HG03575 (cell line): ENCODE data around the gene AGTRAP.

Experiments
- ATAC-seq: cut with Tn5 transposase; IDR thresholded peaks from one replicate; pipeline ENCODE4 v1.9.1; 2021; ENCODE audit not compliant: unreplicated experiment, insufficient number of reproducible peaks, low FRiP score; ENCODE audit errors: extremely low read depth

The AGTRAP gene

GRCh38 chr1:11751087-11751486, 15.2 kb downstream of the AGTRAP start:
- ATAC-seq = no peak

- no peak for ATAC-seq
Observed at GRCh38 chr1:11752359-11753088, 16.6 kb downstream of the AGTRAP start.

- no peak for ATAC-seq
Observed at GRCh38 chr1:11753555-11754208, 17.7 kb downstream of the AGTRAP start.

- ATAC-seq = no peak
Observed at GRCh38 chr1:11757047-11757446, 21.1 kb downstream of the AGTRAP start.

GRCh38 chr1:11759791-11760190, 23.9 kb downstream of the AGTRAP start:
- no peak for ATAC-seq

GRCh38 chr1:11761285-11761684, 25.3 kb downstream of the AGTRAP start:
- no peak for ATAC-seq

GRCh38 chr1:11761988-11762406, 26.1 kb downstream of the AGTRAP start, which contains the start of gene C1orf167:
TSS of gene C1orf167 (plus strand) at chr1:11762193. CDS start at chr1:11764401, 2,208 bp downstream.
- ATAC-seq = no peak

GRCh38 chr1:11764115-11764514, 28.2 kb downstream of the AGTRAP start:
- ATAC-seq = no peak

- no peak for ATAC-seq
Observed at GRCh38 chr1:11764519-11764918, 28.6 kb downstream of the AGTRAP start.

- no peak for ATAC-seq
Observed at GRCh38 chr1:11765661-11766428, 29.9 kb downstream of the AGTRAP start.

GRCh38 chr1:11766429-11766776, 30.5 kb downstream of the AGTRAP start:
- ATAC-seq = no peak

GRCh38 chr1:11767922-11768704, 32.2 kb downstream of the AGTRAP start:
- ATAC-seq = no peak

GRCh38 chr1:11768821-11769220, 32.9 kb downstream of the AGTRAP start:
- no peak for ATAC-seq

GRCh38 chr1:11769274-11769673, 33.3 kb downstream of the AGTRAP start:
- ATAC-seq = no peak

GRCh38 chr1:11770011-11770410, 34.1 kb downstream of the AGTRAP start:
- no peak for ATAC-seq

- ATAC-seq = no peak
Observed at GRCh38 chr1:11771481-11772043, 35.6 kb downstream of the AGTRAP start.

GRCh38 chr1:11772458-11772857, 36.5 kb downstream of the AGTRAP start:
- no peak for ATAC-seq

- no peak for ATAC-seq
Observed at GRCh38 chr1:11774753-11775152, 38.8 kb downstream of the AGTRAP start.
